ENCODE data around the gene TMEM141.

The TMEM141 gene

GRCh38 chr9:136762221-136762691, 28.9 kb upstream of the TMEM141 start:
- H3K9me3 ChIP-seq (ENCODE audit: insufficient read depth, low read depth, low read length): no peaks in the 10 kb centered on the region
- H4K20me1 ChIP-seq (ENCODE audit: insufficient read depth, low read length, poor library complexity, severe bottlenecking): no peaks in the 10 kb centered on the region
- no peaks in the 10 kb centered on the region for H3K9me2 ChIP-seq (replicated peaks; ENCODE audit: low read depth, low read length)
- no peaks in the 10 kb centered on the region for H3K4me1 ChIP-seq (ENCODE audit: insufficient read depth, low read length, poor library complexity, severe bottlenecking)
- TF ChIP-seq EZH2phosphoT487 (IDR thresholded peaks at IDR 0.05; ENCODE audit: borderline replicate concordance) (no peak), CTCF (conservative IDR thresholded peaks at IDR 0.05; ENCODE audit: low read length) (no peak)
- H3F3A ChIP-seq (ENCODE audit: low read depth): no peaks in the 10 kb centered on the region
- H3K27me3 ChIP-seq (ENCODE audit: insufficient read depth, low read length, poor library complexity, severe bottlenecking): no peaks in the 10 kb centered on the region
- H3K4me3 ChIP-seq (ENCODE audit: low read length, poor library complexity, severe bottlenecking): no peak overlapping the region
- no peak overlapping the region for H3K4me2 ChIP-seq (ENCODE audit: low read depth, low read length, poor library complexity, severe bottlenecking)
- H3K36me3 ChIP-seq (ENCODE audit: insufficient read depth, low read length): no peaks in the 10 kb centered on the region
- H3K9ac ChIP-seq (ENCODE audit: low read depth, low read length, poor library complexity, severe bottlenecking): no peak overlapping the region
- H3K79me2 ChIP-seq (ENCODE audit: insufficient read depth, low read length): no peaks in the 10 kb centered on the region
- no peak overlapping the region for H2AFZ ChIP-seq (ENCODE audit: low read length)

- H3K9me3 ChIP-seq (ENCODE audit: insufficient read depth, low read depth, low read length): no peaks in the 10 kb centered on the region
Measured at GRCh38 chr9:136762915-136763648, 28.1 kb upstream of the TMEM141 start.

GRCh38 chr9:136763649-136764035, 27.5 kb upstream of the TMEM141 start:
- no peak for TF ChIP-seq EZH2phosphoT487 (IDR thresholded peaks at IDR 0.05; ENCODE audit: borderline replicate concordance)
- H4K20me1 ChIP-seq (ENCODE audit: insufficient read depth, low read length, poor library complexity, severe bottlenecking): no peaks in the 10 kb centered on the region
- no peak overlapping the region for H3K9ac ChIP-seq (ENCODE audit: low read depth, low read length, poor library complexity, severe bottlenecking)
- no peak overlapping the region for H2AFZ ChIP-seq (ENCODE audit: low read length)
- no peak overlapping the region for H3K4me3 ChIP-seq (ENCODE audit: low read length, poor library complexity, severe bottlenecking)
- no peaks in the 10 kb centered on the region for H3K79me2 ChIP-seq (ENCODE audit: insufficient read depth, low read length)
- H3K9me3 ChIP-seq (ENCODE audit: insufficient read depth, low read depth, low read length): no peaks in the 10 kb centered on the region
- no peaks in the 10 kb centered on the region for H3K27me3 ChIP-seq (ENCODE audit: insufficient read depth, low read length, poor library complexity, severe bottlenecking)
- no peaks in the 10 kb centered on the region for H3K36me3 ChIP-seq (ENCODE audit: insufficient read depth, low read length)
- H3K4me1 ChIP-seq (ENCODE audit: insufficient read depth, low read length, poor library complexity, severe bottlenecking): no peaks in the 10 kb centered on the region
- H3K4me2 ChIP-seq (ENCODE audit: low read depth, low read length, poor library complexity, severe bottlenecking): no peak overlapping the region
- H3K9me2 ChIP-seq (replicated peaks; ENCODE audit: low read depth, low read length): no peaks in the 10 kb centered on the region
- no peaks in the 10 kb centered on the region for H3F3A ChIP-seq (ENCODE audit: low read depth)

More at GRCh38 chr9:136762915-136763648, 28.1 kb upstream of the TMEM141 start:
- Histone ChIP-seq H4K20me1 (ENCODE audit: insufficient read depth, low read length, poor library complexity, severe bottlenecking) (no peaks in the 10 kb centered on the region), H3K27me3 (ENCODE audit: insufficient read depth, low read length, poor library complexity, severe bottlenecking) (no peaks in the 10 kb centered on the region), H3K36me3 (ENCODE audit: insufficient read depth, low read length) (no peaks in the 10 kb centered on the region), H3K9me2 (replicated peaks; ENCODE audit: low read depth, low read length) (no peaks in the 10 kb centered on the region), H3K4me2 (ENCODE audit: low read depth, low read length, poor library complexity, severe bottlenecking) (no peak overlapping the region), H2AFZ (ENCODE audit: low read length) (no peak overlapping the region), H3K4me3 (ENCODE audit: low read length, poor library complexity, severe bottlenecking) (no peak overlapping the region), H3K4me1 (ENCODE audit: insufficient read depth, low read length, poor library complexity, severe bottlenecking) (no peaks in the 10 kb centered on the region), H3F3A (ENCODE audit: low read depth) (no peaks in the 10 kb centered on the region), H3K79me2 (ENCODE audit: insufficient read depth, low read length) (no peaks in the 10 kb centered on the region), H3K9ac (ENCODE audit: low read depth, low read length, poor library complexity, severe bottlenecking) (no peak overlapping the region)
- TF ChIP-seq CTCF (conservative IDR thresholded peaks at IDR 0.05; ENCODE audit: low read length): no peak
- no peak for TF ChIP-seq EZH2phosphoT487 (IDR thresholded peaks at IDR 0.05; ENCODE audit: borderline replicate concordance)
